Caco-2 (cell line): ENCODE measurements around the gene NDUFA8. TPM values are rescaled to one million over a fixed set of nuclear protein-coding genes. Genes with fewer than 3 reads are reported as not detected.
"Not testable (repeated sequence)": the region's sequence is repeated elsewhere in the genome, so short reads cannot be mapped to it uniquely, and the experiment has no call there.

Experiments
- BruUV-seq: library from RNA; stranded (reverse); fragments of 400-500 nt; replicated peaks from 2 replicates; lab custom pipeline; 2021; lab: Mats Ljungman, UMichigan
- CTCF ChIA-PET: fragments of 300-600 bp; sonication (Branson Sonifier 250); formaldehyde crosslinking; loops from one replicate; lab custom pipeline; 2022; ENCODE audit warnings: antibody characterized with exemption; lab: Charles Lee
- POLR2A ChIA-PET: fragments of 300-600 bp; sonication (Branson Sonifier 250); formaldehyde crosslinking; loops from one replicate; lab custom pipeline; 2022; ENCODE audit warnings: antibody characterized with exemption; lab: Charles Lee
- DNase-seq, 2 experiments: peaks; one replicate each; pipeline versions ENCODE4 v3.0.0 to v3.0.0-alpha.2; 2020 to 2022
- H3K27me3 ChIP-seq: replicated peaks from 2 replicates; pipeline ENCODE4 v1.6.0; 2011; ENCODE audit warnings: low read length; ENCODE audit not compliant: control insufficient read depth, insufficient read depth
- H3K36me3 ChIP-seq: 2 replicates; pipeline ENCODE4 v1.5.1; 2011; ENCODE audit warnings: low read length; ENCODE audit not compliant: control insufficient read depth, insufficient read depth
- H3K4me1 ChIP-seq: fragments of 250-450 bp; sonication (Bioruptor Pico); 2 replicates; pipeline ENCODE4 v1.5.1; 2020; ENCODE audit warnings: mild to moderate bottlenecking
- H3K4me3 ChIP-seq: 2 replicates; pipeline ENCODE4 v1.5.1; 2011; ENCODE audit warnings: low read depth, mild to moderate bottlenecking, control low read depth, low read length
- H3K9me3 ChIP-seq: fragments of 250-450 bp; sonication (Bioruptor Pico); 2 replicates; pipeline ENCODE4 v1.5.1; 2020; ENCODE audit warnings: mild to moderate bottlenecking, moderate library complexity
- H3K27ac Mint-ChIP-seq: one replicate; pipeline ENCODE4 v1.8.0; 2022; ENCODE audit warnings: mixed read lengths; ENCODE audit not compliant: unreplicated experiment
- H3K27me3 Mint-ChIP-seq: one replicate; pipeline ENCODE4 v1.8.0; 2022; ENCODE audit warnings: mixed read lengths; ENCODE audit not compliant: insufficient read depth, unreplicated experiment
- H3K36me3 Mint-ChIP-seq: one replicate; pipeline ENCODE4 v1.8.0; 2022; ENCODE audit warnings: mild to moderate bottlenecking, mixed read lengths; ENCODE audit not compliant: insufficient read depth, unreplicated experiment
- H3K4me1 Mint-ChIP-seq: one replicate; pipeline ENCODE4 v1.8.0; 2022; ENCODE audit warnings: low read depth, mixed read lengths; ENCODE audit not compliant: unreplicated experiment
- H3K4me3 Mint-ChIP-seq: one replicate; pipeline ENCODE4 v1.8.0; 2022; ENCODE audit warnings: mild to moderate bottlenecking, moderate library complexity, mixed read lengths; ENCODE audit not compliant: unreplicated experiment
- H3K9me3 Mint-ChIP-seq: one replicate; pipeline ENCODE4 v1.8.0; 2022; ENCODE audit warnings: mixed read lengths; ENCODE audit not compliant: unreplicated experiment
- intact Hi-C: fragments of 100-400 bp; cut with micrococcal nuclease; formaldehyde crosslinking; loops from one replicate; pipeline ENCODE4 v1.10.0; 2022; ENCODE audit not compliant: unreplicated experiment
- total RNA-seq: library from RNA; stranded (reverse); gene quantifications from 2 replicates; pipeline ENCODE4 v1.2.3, GENCODE V29; 2022
- TF ChIP-seq, protein P1 (sequence below), 2 experiments: fragments of 200-600 bp in 1 of 2; IDR thresholded peaks; 1 replicate in 1 of 2; 2 replicates in 1 of 2; pipeline versions ENCODE4 v1.5.1 to v1.8.0; 2011 to 2022; ENCODE audit warnings: antibody characterized with exemption in 1 of 2, control low read depth in 1 of 2, inconsistent platforms in 1 of 2, low read depth in 1 of 2, low read length in 1 of 2, mild to moderate bottlenecking in 1 of 2, moderate library complexity in 1 of 2; ENCODE audit not compliant: insufficient read depth in 1 of 2, severe bottlenecking in 1 of 2, unreplicated experiment in 1 of 2

Gene NDUFA8
- total RNA-seq, 1 experiment from 2014 or later = 58.0 TPM

DNA sequence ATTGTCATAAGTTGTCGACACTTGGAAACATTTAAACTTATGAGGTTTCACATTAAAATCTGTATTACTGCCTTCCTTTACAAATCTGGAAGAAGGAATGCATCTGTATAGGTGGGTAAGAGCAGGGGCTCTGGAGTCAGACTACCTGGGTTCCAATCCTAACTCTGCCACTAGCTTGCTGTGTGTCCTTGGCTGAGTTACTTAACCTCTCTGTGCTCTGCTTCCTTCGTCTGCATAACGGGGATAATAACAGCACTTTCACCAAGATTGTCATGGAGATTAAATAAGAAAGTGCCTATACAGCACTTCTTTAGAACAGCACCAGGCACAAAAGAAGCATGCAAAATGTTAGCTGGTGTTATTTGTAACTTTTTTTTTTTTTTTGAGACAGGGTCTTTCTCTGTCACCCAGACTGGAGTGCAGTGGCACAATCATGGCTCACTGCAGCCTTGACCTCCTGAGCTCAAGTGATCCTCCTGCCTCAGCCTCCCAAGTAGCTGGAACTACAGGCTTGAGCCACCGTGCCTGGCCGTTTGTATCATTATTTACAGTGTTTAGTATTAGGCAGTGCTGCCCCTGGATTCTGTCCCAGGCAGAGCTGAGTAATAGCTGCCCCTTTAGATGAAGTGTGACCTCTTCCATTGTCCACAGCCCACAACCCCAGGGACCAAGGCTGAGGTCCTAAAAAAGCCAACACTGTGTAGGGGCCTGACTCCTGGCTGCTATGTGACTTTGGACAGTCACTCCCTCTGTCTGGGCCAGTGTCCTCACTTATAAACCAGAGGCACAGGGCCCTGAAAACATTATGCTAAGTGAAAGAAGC lies 41.0 kb downstream of the NDUFA8 start:
- Mint-ChIP-seq H3K36me3 (no peaks in the 10 kb centered on the region), H3K4me1 (no peaks in the 10 kb centered on the region), H3K4me3 (no peak overlapping the region), H3K27me3 (peaks cover 3% of the 10 kb centered on the region), H3K27ac (no peak overlapping the region), H3K9me3 (no peaks in the 10 kb centered on the region)
- BruUV-seq = no TSS peak
- ChIA-PET CTCF (interaction anchor here (8.4 kb wide), 1 partner anchor 21 kb away, joined by 175 read pairs; no protein-coding TSS in a partner anchor), POLR2A (no interaction called here)
- DNase-seq = no peak
- Histone ChIP-seq H3K36me3 (no peaks in the 10 kb centered on the region), H3K4me3 (no peak overlapping the region), H3K9me3 (no peaks in the 10 kb centered on the region), H3K4me1 (no peaks in the 10 kb centered on the region), H3K27me3 (no peaks in the 10 kb centered on the region)
- intact Hi-C loops = no loop called here
- TF ChIP-seq, protein P1, sequence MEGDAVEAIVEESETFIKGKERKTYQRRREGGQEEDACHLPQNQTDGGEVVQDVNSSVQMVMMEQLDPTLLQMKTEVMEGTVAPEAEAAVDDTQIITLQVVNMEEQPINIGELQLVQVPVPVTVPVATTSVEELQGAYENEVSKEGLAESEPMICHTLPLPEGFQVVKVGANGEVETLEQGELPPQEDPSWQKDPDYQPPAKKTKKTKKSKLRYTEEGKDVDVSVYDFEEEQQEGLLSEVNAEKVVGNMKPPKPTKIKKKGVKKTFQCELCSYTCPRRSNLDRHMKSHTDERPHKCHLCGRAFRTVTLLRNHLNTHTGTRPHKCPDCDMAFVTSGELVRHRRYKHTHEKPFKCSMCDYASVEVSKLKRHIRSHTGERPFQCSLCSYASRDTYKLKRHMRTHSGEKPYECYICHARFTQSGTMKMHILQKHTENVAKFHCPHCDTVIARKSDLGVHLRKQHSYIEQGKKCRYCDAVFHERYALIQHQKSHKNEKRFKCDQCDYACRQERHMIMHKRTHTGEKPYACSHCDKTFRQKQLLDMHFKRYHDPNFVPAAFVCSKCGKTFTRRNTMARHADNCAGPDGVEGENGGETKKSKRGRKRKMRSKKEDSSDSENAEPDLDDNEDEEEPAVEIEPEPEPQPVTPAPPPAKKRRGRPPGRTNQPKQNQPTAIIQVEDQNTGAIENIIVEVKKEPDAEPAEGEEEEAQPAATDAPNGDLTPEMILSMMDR (IDR thresholded peaks at IDR 0.05; ENCODE audit: insufficient read depth in 1 of 2, low read depth in 1 of 2, low read length in 1 of 2, severe bottlenecking in 1 of 2, unreplicated experiment in 1 of 2) = no peak

DNA sequence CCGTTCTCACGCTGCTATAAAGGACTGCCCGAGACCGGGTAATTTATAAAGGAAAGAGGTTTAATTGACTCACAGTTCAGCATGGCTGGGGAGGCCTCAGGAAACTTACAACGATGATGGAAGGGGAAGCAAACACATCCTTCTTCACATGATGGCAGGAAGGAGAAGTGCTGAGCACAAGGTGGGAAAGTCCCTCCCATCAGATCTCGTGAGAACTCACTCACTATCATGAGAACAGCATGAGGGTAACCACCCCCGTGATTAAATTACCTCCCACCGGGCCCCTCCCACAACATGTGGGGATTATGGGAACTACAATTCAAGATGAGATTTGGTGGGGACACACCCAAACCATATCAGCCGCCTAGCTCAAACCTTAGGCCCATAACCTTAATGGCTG lies 42.3 kb downstream of the NDUFA8 start:
- H3K27me3 ChIP-seq, H3K4me1 Mint-ChIP-seq, DNase-seq, H3K36me3 Mint-ChIP-seq, H3K27ac Mint-ChIP-seq, CTCF ChIA-PET, BruUV-seq, H3K36me3 ChIP-seq, H3K4me3 Mint-ChIP-seq, H3K9me3 Mint-ChIP-seq, intact Hi-C loops, H3K9me3 ChIP-seq, H3K4me1 ChIP-seq, H3K4me3 ChIP-seq, POLR2A ChIA-PET, H3K27me3 Mint-ChIP-seq: not testable (repeated sequence)

DNA sequence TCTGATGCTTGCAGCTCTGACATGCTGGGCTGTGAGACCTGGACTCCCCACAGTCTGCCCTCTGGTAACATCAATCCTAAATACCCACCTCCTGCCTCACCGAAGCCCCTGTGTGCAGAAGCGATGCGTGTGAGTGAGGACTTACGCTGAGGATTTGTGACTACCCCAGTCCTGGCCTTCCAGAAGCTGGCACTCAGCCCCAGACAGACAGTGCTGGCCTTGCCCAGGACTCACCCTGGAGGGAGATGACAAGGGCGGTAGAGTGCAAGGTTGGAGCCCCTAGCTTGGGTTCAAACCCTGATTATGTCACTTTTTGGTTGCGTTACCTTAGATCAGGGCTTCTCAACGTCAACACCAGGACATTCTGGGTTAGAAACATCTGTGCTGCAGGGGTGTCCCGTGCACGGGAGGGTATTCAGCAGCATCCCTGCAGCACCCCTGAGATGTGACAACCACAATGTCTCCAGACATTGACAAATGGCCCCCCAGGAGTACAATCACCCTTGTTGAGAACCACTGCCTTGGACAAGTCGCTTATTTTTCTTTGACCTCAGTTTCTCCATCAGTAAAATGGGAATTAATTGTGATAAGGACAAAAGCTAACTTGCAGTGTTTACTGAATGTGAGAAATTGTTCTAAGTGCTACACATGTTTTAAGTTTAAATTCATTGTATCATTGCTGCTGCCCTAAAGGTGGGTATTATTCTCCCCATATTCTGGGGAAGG lies 43.0 kb downstream of the NDUFA8 start:
- BruUV-seq = no TSS peak
- no peaks in the 10 kb centered on the region for H3K27me3 ChIP-seq
- POLR2A ChIA-PET = no interaction called here
- H3K27ac Mint-ChIP-seq = no peak overlapping the region
- H3K4me3 Mint-ChIP-seq = no peak overlapping the region
- H3K9me3 ChIP-seq = no peaks in the 10 kb centered on the region
- no peaks in the 10 kb centered on the region for H3K9me3 Mint-ChIP-seq
- H3K36me3 ChIP-seq = no peaks in the 10 kb centered on the region
- no peaks in the 10 kb centered on the region for H3K36me3 Mint-ChIP-seq
- CTCF ChIA-PET = interaction anchor here (2.0 kb wide), 1 partner anchor 17 kb away, joined by 10 read pairs; no protein-coding TSS in a partner anchor
- intact Hi-C loops = no loop called here
- DNase-seq = no peak
- TF ChIP-seq, protein P1 (IDR thresholded peaks at IDR 0.05; ENCODE audit: insufficient read depth in 1 of 2, low read depth in 1 of 2, low read length in 1 of 2, severe bottlenecking in 1 of 2, unreplicated experiment in 1 of 2) = no peak
- H3K27me3 Mint-ChIP-seq = peaks cover 3% of the 10 kb centered on the region
- no peaks in the 10 kb centered on the region for H3K4me1 Mint-ChIP-seq
- H3K4me1 ChIP-seq = no peaks in the 10 kb centered on the region
- H3K4me3 ChIP-seq = no peak overlapping the region
